HepG2 (cell line): ENCODE results near the gene RPS2.

Experiments
- CREB1 ChIP-seq, 2 experiments: fragments of 450-650 bp in 1 of 2; IDR thresholded peaks; 2 replicates each; pipeline ENCODE4 v1.6.1; 2016 to 2017; ENCODE audit warnings: control low read depth in 1 of 2, mild to moderate bottlenecking in 1 of 2, missing compliant biosample characterization in 1 of 2, missing genetic modification characterization in 1 of 2
- EED ChIP-seq: sonication (generic); formaldehyde crosslinking; IDR thresholded peaks from 2 replicates; pipeline ENCODE4 v1.5.0; 2020; ENCODE audit warnings: mild to moderate bottlenecking, missing genetic modification reagents
- EZH2 ChIP-seq: conservative IDR thresholded peaks from 2 replicates; pipeline ENCODE4 v1.6.1; 2012; ENCODE audit warnings: mild to moderate bottlenecking, low read depth, low read length, moderate library complexity
- JUN ChIP-seq: sonication (generic); formaldehyde crosslinking; IDR thresholded peaks from 2 replicates; pipeline ENCODE4 v1.4.0; 2020; ENCODE audit warnings: mild to moderate bottlenecking, missing genetic modification reagents
- MTF2 ChIP-seq: sonication (generic); formaldehyde crosslinking; IDR thresholded peaks from 2 replicates; pipeline ENCODE4 v1.5.0; 2020; ENCODE audit warnings: missing genetic modification reagents, borderline replicate concordance
- TBL1XR1 ChIP-seq: fragments of 150-350 bp; IDR thresholded peaks from 2 replicates; pipeline ENCODE4 v1.6.1; 2014; ENCODE audit warnings: borderline replicate concordance, low read length; ENCODE audit not compliant: partially characterized antibody
- ZNF766 ChIP-seq: sonication (generic); formaldehyde crosslinking; IDR thresholded peaks from 2 replicates; pipeline ENCODE4 v1.5.0; 2020; ENCODE audit warnings: missing genetic modification reagents, borderline replicate concordance
- TF ChIP-seq, protein P1 (sequence below): sonication (generic); formaldehyde crosslinking; IDR thresholded peaks from 2 replicates; pipeline ENCODE4 v1.5.1; 2020; ENCODE audit warnings: missing genetic modification reagents, mild to moderate bottlenecking, borderline replicate concordance
- TF ChIP-seq, protein P2 (sequence below), 2 experiments: IDR thresholded peaks; 2 replicates each; pipeline ENCODE4 v1.6.1; 2011 to 2012; ENCODE audit warnings: low read length in 2 of 2, borderline replicate concordance in 1 of 2, low read depth in 1 of 2, mild to moderate bottlenecking in 1 of 2, moderate library complexity in 1 of 2
- TF ChIP-seq, protein P3 (sequence below), 2 experiments: sonication (generic) in 1 of 2; formaldehyde crosslinking in 1 of 2; IDR thresholded peaks; 2 replicates each; pipeline versions ENCODE4 v1.5.1 to v1.6.1; 2011 to 2020; ENCODE audit warnings: borderline replicate concordance in 1 of 2, low read depth in 1 of 2, low read length in 1 of 2, mild to moderate bottlenecking in 1 of 2, missing genetic modification reagents in 1 of 2, moderate library complexity in 1 of 2

DNA sequence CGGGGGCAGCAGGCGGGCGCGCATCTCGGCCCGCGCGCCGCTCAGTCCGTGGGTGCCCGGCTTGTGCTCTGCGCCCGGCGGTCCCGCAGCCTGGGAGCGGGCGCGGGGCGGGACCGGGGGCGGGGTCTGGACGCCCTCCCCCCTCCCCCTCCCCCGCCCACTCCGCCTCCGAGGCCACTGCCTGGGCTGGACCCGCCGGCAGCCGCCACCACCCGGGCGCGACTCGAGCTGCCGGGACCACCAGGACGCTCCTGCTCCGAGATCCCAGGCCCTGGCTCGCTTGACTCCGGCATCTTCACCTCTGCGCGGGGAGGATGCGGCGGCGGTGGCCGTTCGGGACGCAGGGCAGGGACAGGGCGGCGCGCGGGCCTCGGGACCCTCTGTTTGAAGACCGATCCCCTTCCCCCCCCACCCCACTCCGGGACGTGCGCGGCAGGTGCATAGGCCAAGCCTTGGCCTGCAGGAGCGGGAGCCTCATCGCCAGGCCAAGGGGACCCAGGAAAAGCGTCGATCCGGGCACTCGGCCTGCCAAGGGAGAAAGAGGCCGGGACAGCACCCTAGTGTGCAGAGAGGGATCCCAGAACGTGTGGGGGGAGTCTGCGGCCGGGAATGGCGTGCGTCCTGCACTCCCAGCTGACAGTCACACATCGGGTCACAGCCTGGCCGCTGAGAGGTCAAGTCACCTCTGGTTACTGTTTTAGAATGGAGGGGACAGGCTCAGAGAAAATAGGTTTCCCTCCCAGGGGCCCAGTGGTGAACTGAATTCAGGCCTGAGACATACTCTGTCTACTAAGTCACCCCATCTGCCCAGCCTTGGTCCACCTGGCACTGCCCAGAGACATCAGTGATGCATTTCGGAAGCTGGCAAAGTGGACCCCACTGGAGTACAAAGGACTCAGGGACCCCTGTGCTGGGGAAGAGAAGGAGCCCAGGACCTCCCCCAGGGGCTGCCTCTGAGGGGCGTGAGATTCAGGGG lies 46.0 kb downstream of the RPS2 start, which contains the start of gene HS3ST6:
- TF ChIP-seq EZH2 (no peak), ZNF766 (no peak), MTF2 (CRISPR knock-in tag) (no peak), EED (CRISPR knock-in tag) (no peak), TBL1XR1 (no peak), JUN (no peak), CREB1 (IDR thresholded peaks at IDR 0.05) (no peak), CREB1 (CRISPR knock-in tag; IDR thresholded peaks at IDR 0.05) (no peak)
- TF ChIP-seq, protein P1, sequence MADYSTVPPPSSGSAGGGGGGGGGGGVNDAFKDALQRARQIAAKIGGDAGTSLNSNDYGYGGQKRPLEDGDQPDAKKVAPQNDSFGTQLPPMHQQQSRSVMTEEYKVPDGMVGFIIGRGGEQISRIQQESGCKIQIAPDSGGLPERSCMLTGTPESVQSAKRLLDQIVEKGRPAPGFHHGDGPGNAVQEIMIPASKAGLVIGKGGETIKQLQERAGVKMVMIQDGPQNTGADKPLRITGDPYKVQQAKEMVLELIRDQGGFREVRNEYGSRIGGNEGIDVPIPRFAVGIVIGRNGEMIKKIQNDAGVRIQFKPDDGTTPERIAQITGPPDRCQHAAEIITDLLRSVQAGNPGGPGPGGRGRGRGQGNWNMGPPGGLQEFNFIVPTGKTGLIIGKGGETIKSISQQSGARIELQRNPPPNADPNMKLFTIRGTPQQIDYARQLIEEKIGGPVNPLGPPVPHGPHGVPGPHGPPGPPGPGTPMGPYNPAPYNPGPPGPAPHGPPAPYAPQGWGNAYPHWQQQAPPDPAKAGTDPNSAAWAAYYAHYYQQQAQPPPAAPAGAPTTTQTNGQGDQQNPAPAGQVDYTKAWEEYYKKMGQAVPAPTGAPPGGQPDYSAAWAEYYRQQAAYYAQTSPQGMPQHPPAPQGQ (CRISPR knock-in tag): no peak
- TF ChIP-seq, protein P2, sequence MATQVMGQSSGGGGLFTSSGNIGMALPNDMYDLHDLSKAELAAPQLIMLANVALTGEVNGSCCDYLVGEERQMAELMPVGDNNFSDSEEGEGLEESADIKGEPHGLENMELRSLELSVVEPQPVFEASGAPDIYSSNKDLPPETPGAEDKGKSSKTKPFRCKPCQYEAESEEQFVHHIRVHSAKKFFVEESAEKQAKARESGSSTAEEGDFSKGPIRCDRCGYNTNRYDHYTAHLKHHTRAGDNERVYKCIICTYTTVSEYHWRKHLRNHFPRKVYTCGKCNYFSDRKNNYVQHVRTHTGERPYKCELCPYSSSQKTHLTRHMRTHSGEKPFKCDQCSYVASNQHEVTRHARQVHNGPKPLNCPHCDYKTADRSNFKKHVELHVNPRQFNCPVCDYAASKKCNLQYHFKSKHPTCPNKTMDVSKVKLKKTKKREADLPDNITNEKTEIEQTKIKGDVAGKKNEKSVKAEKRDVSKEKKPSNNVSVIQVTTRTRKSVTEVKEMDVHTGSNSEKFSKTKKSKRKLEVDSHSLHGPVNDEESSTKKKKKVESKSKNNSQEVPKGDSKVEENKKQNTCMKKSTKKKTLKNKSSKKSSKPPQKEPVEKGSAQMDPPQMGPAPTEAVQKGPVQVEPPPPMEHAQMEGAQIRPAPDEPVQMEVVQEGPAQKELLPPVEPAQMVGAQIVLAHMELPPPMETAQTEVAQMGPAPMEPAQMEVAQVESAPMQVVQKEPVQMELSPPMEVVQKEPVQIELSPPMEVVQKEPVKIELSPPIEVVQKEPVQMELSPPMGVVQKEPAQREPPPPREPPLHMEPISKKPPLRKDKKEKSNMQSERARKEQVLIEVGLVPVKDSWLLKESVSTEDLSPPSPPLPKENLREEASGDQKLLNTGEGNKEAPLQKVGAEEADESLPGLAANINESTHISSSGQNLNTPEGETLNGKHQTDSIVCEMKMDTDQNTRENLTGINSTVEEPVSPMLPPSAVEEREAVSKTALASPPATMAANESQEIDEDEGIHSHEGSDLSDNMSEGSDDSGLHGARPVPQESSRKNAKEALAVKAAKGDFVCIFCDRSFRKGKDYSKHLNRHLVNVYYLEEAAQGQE (IDR thresholded peaks at IDR 0.05; ENCODE audit: borderline replicate concordance in 1 of 2, low read depth in 1 of 2, low read length in 2 of 2): no peak
- TF ChIP-seq, protein P3, sequence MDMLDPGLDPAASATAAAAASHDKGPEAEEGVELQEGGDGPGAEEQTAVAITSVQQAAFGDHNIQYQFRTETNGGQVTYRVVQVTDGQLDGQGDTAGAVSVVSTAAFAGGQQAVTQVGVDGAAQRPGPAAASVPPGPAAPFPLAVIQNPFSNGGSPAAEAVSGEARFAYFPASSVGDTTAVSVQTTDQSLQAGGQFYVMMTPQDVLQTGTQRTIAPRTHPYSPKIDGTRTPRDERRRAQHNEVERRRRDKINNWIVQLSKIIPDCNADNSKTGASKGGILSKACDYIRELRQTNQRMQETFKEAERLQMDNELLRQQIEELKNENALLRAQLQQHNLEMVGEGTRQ (IDR thresholded peaks at IDR 0.05; ENCODE audit: low read depth, low read length): no peak
- TF ChIP-seq, protein P3 (CRISPR knock-in tag; IDR thresholded peaks at IDR 0.05; ENCODE audit: borderline replicate concordance): no peak
